Osteoblast (primary cell): ENCODE results near the gene TEX29. TPM values are rescaled to one million over a fixed set of nuclear protein-coding genes. Genes with fewer than 3 reads are reported as not detected.

Experiments
- DNase-seq: peaks from one replicate; pipeline ENCODE4 v3.0.0; 2011; ENCODE audit warnings: low spot score, mixed read lengths; ENCODE audit not compliant: insufficient read length; ENCODE audit errors: missing footprints
- H2AFZ ChIP-seq: 2 replicates; pipeline ENCODE4 v1.6.0; 2011; ENCODE audit warnings: mild to moderate bottlenecking, low read length
- H3K27ac ChIP-seq: 2 replicates; pipeline ENCODE4 v1.5.1; 2011; ENCODE audit warnings: mild to moderate bottlenecking, low read depth, low read length, moderate library complexity
- H3K27me3 ChIP-seq: 2 replicates; pipeline ENCODE4 v1.6.0; 2012; ENCODE audit warnings: mild to moderate bottlenecking, control low read depth, inconsistent platforms, low read length, moderate library complexity; ENCODE audit not compliant: insufficient read depth
- H3K36me3 ChIP-seq: 2 replicates; pipeline ENCODE4 v1.5.1; 2011; ENCODE audit warnings: mild to moderate bottlenecking, low read length, control low read depth, moderate library complexity; ENCODE audit not compliant: insufficient read depth
- H3K4me1 ChIP-seq: 2 replicates; pipeline ENCODE4 v1.5.1; 2011; ENCODE audit warnings: mild to moderate bottlenecking, low read length, control low read depth, moderate library complexity; ENCODE audit not compliant: insufficient read depth
- H3K4me2 ChIP-seq: 2 replicates; pipeline ENCODE4 v1.6.0; 2011; ENCODE audit warnings: mild to moderate bottlenecking, low read length; ENCODE audit not compliant: insufficient read depth
- H3K4me3 ChIP-seq: fragments of 200-600 bp; sonication (generic); 3 replicates; pipeline ENCODE4 v1.5.1; 2012; ENCODE audit warnings: mild to moderate bottlenecking, low read length, inconsistent platforms; ENCODE audit not compliant: insufficient read depth
- H3K79me2 ChIP-seq: 2 replicates; pipeline ENCODE4 v1.6.0; 2012; ENCODE audit warnings: mild to moderate bottlenecking, low read length, control low read depth, inconsistent platforms; ENCODE audit not compliant: insufficient read depth
- H3K9me3 ChIP-seq: 2 replicates; pipeline ENCODE4 v1.5.1; 2011; ENCODE audit warnings: low read depth, low read length, control low read depth
- H4K20me1 ChIP-seq: 2 replicates; pipeline ENCODE4 v1.6.0; 2012; ENCODE audit warnings: mild to moderate bottlenecking, low read length, control low read depth; ENCODE audit not compliant: insufficient read depth
- total RNA-seq: library from RNA; depleted of rRNA; stranded (reverse); fragments of >200 nt; gene quantifications from 2 replicates; pipeline ENCODE4 v1.2.3, GENCODE V29; 2012
- TF ChIP-seq, protein P1 (sequence below): IDR thresholded peaks from 2 replicates; pipeline ENCODE4 v1.5.1; 2011; ENCODE audit warnings: mild to moderate bottlenecking, low read depth, low read length, moderate library complexity; ENCODE audit errors: extremely low read depth

Gene TEX29
- total RNA-seq, 1 donor = 0.36 TPM

DNA sequence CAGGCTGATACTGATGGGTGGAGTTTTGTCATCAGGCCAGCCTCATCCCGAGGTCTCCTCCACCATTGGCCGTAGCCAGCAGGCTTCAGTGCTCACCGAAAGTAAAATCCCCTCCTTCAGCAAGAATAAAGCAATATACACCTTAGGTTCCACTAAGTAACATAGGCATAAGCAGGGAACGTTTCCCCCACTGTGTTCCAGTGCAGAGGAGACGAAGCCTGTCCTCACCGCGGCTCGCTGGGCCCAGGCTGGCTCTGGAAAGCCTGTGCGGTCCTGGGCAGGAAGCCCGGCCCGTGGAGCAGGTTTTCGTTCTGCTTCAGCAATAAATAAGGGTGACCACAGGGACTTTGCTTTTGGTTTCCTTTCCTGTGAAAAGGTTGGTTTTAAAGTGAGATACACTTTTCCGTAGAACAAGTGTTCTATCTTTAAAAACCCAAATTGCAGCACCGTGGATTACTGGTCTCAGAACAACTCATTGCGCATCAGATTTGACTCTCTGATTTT, 16.3 kb upstream of the TEX29 start:
- no peak overlapping the region for H3K27ac ChIP-seq
- no peaks in the 10 kb centered on the region for H3K79me2 ChIP-seq
- TF ChIP-seq, protein P1, sequence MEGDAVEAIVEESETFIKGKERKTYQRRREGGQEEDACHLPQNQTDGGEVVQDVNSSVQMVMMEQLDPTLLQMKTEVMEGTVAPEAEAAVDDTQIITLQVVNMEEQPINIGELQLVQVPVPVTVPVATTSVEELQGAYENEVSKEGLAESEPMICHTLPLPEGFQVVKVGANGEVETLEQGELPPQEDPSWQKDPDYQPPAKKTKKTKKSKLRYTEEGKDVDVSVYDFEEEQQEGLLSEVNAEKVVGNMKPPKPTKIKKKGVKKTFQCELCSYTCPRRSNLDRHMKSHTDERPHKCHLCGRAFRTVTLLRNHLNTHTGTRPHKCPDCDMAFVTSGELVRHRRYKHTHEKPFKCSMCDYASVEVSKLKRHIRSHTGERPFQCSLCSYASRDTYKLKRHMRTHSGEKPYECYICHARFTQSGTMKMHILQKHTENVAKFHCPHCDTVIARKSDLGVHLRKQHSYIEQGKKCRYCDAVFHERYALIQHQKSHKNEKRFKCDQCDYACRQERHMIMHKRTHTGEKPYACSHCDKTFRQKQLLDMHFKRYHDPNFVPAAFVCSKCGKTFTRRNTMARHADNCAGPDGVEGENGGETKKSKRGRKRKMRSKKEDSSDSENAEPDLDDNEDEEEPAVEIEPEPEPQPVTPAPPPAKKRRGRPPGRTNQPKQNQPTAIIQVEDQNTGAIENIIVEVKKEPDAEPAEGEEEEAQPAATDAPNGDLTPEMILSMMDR = no peak
- no peak for DNase-seq
- no peaks in the 10 kb centered on the region for H3K27me3 ChIP-seq
- peaks cover 49% of the 10 kb centered on the region for H3K36me3 ChIP-seq
- no peaks in the 10 kb centered on the region for H3K4me1 ChIP-seq
- no peaks in the 10 kb centered on the region for H3K9me3 ChIP-seq
- peaks cover 1% of the 10 kb centered on the region for H4K20me1 ChIP-seq
- H3K4me2 ChIP-seq = no peak overlapping the region
- H2AFZ ChIP-seq = no peak overlapping the region
- no peak overlapping the region for H3K4me3 ChIP-seq

DNA sequence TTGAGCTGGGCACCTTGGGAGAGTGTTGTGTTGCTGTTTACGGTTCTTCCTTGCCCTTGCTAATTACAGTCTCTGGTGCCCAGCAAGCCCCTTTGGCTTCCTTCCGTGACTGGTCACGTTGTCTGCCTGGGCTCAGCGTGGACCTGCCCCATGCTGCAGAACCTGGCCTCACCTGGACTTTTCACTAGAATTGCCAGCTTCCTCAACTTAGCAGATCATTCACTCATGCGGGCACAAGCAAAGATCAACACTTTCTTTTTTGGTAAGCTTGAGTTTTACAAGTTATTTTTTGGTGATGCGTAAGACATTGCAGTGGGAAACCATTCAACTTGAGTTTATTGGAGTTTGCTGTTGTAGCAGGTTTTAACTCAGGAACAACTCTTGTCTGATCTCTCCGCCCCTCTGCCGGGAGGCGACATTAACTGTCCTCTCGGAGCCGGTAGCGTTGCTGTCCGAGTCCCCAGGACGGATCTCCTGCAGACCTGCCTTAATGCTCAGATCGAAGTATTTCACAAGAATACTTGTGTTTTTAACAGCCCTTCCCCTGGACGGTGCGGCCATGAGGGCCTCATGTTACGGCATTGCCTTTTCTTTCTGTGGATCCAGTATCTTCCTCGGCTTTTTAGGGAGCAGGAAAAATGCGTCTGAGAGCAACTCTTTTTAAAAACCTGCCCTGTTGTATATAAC, 15.7 kb upstream of the TEX29 start:
- no peak overlapping the region for H3K4me3 ChIP-seq
- no peaks in the 10 kb centered on the region for H3K9me3 ChIP-seq
- H3K27me3 ChIP-seq = no peaks in the 10 kb centered on the region
- no peak overlapping the region for H3K4me2 ChIP-seq
- no peaks in the 10 kb centered on the region for H3K4me1 ChIP-seq
- H4K20me1 ChIP-seq = peaks cover 3% of the 10 kb centered on the region
- H2AFZ ChIP-seq = no peak overlapping the region
- peaks cover 49% of the 10 kb centered on the region for H3K36me3 ChIP-seq
- H3K79me2 ChIP-seq = no peaks in the 10 kb centered on the region
- no peak overlapping the region for H3K27ac ChIP-seq
- DNase-seq = no peak
- TF ChIP-seq, protein P1 = no peak

DNA sequence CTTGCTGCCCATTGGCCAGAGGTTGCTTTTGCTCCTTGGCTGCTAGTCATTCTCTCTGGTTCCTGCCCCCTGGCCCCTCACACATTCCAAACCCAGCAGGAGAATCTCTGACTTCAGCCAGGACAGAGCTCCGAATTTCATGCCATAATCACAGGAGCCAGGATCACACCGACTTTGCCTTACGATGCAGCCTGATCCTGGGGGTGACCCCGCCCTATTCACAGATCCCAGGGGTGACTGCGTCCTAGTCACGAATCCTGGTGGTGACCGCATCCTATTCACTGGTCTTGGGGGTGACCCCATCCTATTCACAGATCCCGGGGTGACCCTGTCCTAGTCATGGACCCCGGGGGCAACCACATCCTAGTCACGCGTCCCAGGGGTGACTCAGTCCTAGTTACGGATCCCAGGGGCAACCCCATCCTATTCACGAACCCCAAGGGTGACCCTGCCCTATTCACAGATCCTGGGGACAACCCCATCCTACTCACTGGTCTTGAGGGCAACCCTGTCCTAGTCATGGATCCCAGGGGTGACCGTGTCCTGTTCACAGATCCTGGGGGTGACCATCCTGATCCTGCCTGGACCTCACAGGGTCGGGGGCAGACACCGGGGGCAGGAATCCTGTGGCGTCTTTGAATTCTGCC, 7.4 kb upstream of the TEX29 start:
- DNase-seq = peak; percentile 86
- no peaks in the 10 kb centered on the region for H3K79me2 ChIP-seq
- no peaks in the 10 kb centered on the region for H3K9me3 ChIP-seq
- H3K27me3 ChIP-seq = no peaks in the 10 kb centered on the region
- TF ChIP-seq, protein P1 = no peak
- no peak overlapping the region for H2AFZ ChIP-seq
- peaks cover 6% of the 10 kb centered on the region for H4K20me1 ChIP-seq
- no peak overlapping the region for H3K4me2 ChIP-seq
- no peak overlapping the region for H3K27ac ChIP-seq
- no peaks in the 10 kb centered on the region for H3K36me3 ChIP-seq
- H3K4me1 ChIP-seq = no peaks in the 10 kb centered on the region
- no peak overlapping the region for H3K4me3 ChIP-seq

DNA sequence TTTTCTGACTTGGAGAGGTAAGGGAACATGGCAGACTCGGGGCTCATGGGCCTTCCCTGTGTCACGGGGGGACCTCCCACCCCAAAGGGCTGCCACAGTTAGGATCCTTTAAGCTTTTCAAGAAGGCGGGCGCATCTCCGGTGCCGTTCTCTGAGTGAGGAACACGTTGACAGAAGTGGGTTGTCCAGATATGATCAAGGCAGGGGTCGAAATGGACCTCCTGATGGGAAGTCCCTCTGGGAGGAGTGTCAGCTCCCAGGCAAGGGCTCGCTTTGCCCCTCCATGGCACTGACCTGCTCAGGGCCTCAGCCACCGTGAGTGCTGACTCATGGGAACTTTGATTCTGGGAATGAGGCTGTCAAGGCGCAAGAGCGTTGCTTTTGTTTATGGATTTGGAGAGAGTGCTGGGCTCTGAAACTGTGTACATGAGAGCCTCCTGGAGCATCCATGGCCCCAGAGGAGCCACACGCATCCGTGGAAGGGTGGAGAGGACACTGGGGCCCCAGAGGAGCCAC, 6.5 kb upstream of the TEX29 start:
- H3K4me3 ChIP-seq = no peak overlapping the region
- no peak overlapping the region for H2AFZ ChIP-seq
- peaks cover 6% of the 10 kb centered on the region for H4K20me1 ChIP-seq
- H3K4me2 ChIP-seq = no peak overlapping the region
- no peak overlapping the region for H3K27ac ChIP-seq
- H3K4me1 ChIP-seq = no peaks in the 10 kb centered on the region
- H3K36me3 ChIP-seq = no peaks in the 10 kb centered on the region
- H3K27me3 ChIP-seq = no peaks in the 10 kb centered on the region
- TF ChIP-seq, protein P1 = no peak
- no peaks in the 10 kb centered on the region for H3K9me3 ChIP-seq
- no peaks in the 10 kb centered on the region for H3K79me2 ChIP-seq
- DNase-seq = no peak
